A673 (cell line): ENCODE results near the gene LEPROT. TPM values are rescaled to one million over a fixed set of nuclear protein-coding genes. Genes with fewer than 3 reads are reported as not detected.

ENCODE experiments used
- Bru-seq: library from RNA; stranded (reverse); fragments of 400-500 nt; gene quantifications from one replicate; lab custom pipeline; 2021; lab: Mats Ljungman, UMichigan
- BruChase-seq, 2 experiments: library from RNA; stranded (reverse); fragments of 400-500 nt; gene quantifications; one replicate each; lab custom pipeline; 2021; lab: Mats Ljungman, UMichigan
- BruUV-seq: library from RNA; stranded (reverse); fragments of 400-500 nt; replicated peaks from 2 replicates; lab custom pipeline; 2021; lab: Mats Ljungman, UMichigan
- CTCF ChIA-PET: fragments of 300-600 bp; sonication (Branson Sonifier 250); formaldehyde crosslinking; loops from one replicate; lab custom pipeline; 2022; ENCODE audit warnings: antibody characterized with exemption; lab: Charles Lee
- POLR2A ChIA-PET: fragments of 300-600 bp; sonication (Branson Sonifier 250); formaldehyde crosslinking; loops from one replicate; lab custom pipeline; 2022; ENCODE audit warnings: antibody characterized with exemption; ENCODE audit not compliant: low non-redundant PET; lab: Charles Lee
- DNase-seq: peaks from one replicate; pipeline ENCODE4 v3.0.0-alpha.2; 2015; ENCODE audit warnings: low spot score
- H3K27ac ChIP-seq: fragments of 200-600 bp; sonication (generic); 2 replicates; pipeline ENCODE4 v1.5.1; 2016; ENCODE audit warnings: mixed run types, low read depth, mild to moderate bottlenecking, mixed read lengths, antibody characterized with exemption, low read length; ENCODE audit not compliant: poor library complexity, severe bottlenecking
- H3K27me3 ChIP-seq: fragments of 200-600 bp; sonication (generic); replicated peaks from 2 replicates; pipeline ENCODE4 v1.6.1; 2017; ENCODE audit warnings: mixed run types, low read depth, mild to moderate bottlenecking, mixed read lengths, antibody characterized with exemption, low read length; ENCODE audit not compliant: insufficient read depth, poor library complexity
- H3K36me3 ChIP-seq: fragments of 200-600 bp; sonication (generic); 2 replicates; pipeline ENCODE4 v1.6.1; 2016; ENCODE audit warnings: mixed run types, mild to moderate bottlenecking, mixed read lengths, antibody characterized with exemption, low read length; ENCODE audit not compliant: insufficient read depth, poor library complexity, severe bottlenecking
- H3K4me1 ChIP-seq: fragments of 200-600 bp; sonication (generic); 2 replicates; pipeline ENCODE4 v1.6.1; 2017; ENCODE audit warnings: mixed run types, mild to moderate bottlenecking, mixed read lengths, antibody characterized with exemption, low read length; ENCODE audit not compliant: insufficient read depth, poor library complexity, severe bottlenecking
- H3K4me3 ChIP-seq: fragments of 200-600 bp; sonication (generic); 2 replicates; pipeline ENCODE4 v1.5.1; 2016; ENCODE audit warnings: low read depth, mixed run types, mild to moderate bottlenecking, mixed read lengths, low read length; ENCODE audit not compliant: poor library complexity, severe bottlenecking
- H3K9me3 ChIP-seq: fragments of 200-600 bp; sonication (generic); 2 replicates; pipeline ENCODE4 v1.6.1; 2016; ENCODE audit warnings: mixed run types, low read depth, mild to moderate bottlenecking, mixed read lengths, antibody characterized with exemption, low read length; ENCODE audit not compliant: poor library complexity, severe bottlenecking
- EZH2 ChIP-seq: fragments of 200-600 bp; sonication (generic); IDR thresholded peaks from 2 replicates; pipeline ENCODE4 v1.6.1; 2017; ENCODE audit warnings: borderline replicate concordance, low read depth, mild to moderate bottlenecking, mixed read lengths, antibody characterized with exemption, low read length; ENCODE audit not compliant: poor library complexity, severe bottlenecking
- intact Hi-C: fragments of 100-400 bp; cut with micrococcal nuclease; formaldehyde crosslinking; loops from one replicate; pipeline ENCODE4 v1.10.0; 2022; ENCODE audit not compliant: unreplicated experiment
- long read RNA-seq: library from polyadenylated mRNA; stranded (forward); transcript quantifications from one replicate; pipeline ENCODE4 v2.0.0, GENCODE V29; 2022
- total RNA-seq: library from RNA; stranded (reverse); gene quantifications from 2 replicates; pipeline ENCODE4 v1.2.3, GENCODE V29; 2021
- TF ChIP-seq, protein P1 (sequence below): fragments of 300-800, 200-600 bp; sonication (generic); conservative IDR thresholded peaks from 2 replicates; pipeline ENCODE4 v1.5.1; 2017; ENCODE audit warnings: low read depth, mild to moderate bottlenecking, antibody characterized with exemption, low read length, moderate library complexity, mixed read lengths

The LEPROT gene, protein sequence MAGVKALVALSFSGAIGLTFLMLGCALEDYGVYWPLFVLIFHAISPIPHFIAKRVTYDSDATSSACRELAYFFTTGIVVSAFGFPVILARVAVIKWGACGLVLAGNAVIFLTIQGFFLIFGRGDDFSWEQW
- total RNA-seq (24.8 and 29.3 TPM in 2 replicates), Bru-seq, nascent RNA (percentile 84 among the genes with signal in this experiment), BruChase-seq, experiment 1, labeled RNA remaining after a 2-hour chase (percentile 97 among the genes with signal in this experiment), BruChase-seq, experiment 2, labeled RNA remaining after a 6-hour chase (percentile 97 among the genes with signal in this experiment)
- long read RNA-seq, full-length matches to known transcripts, result 61 of 64 reads
- long read RNA-seq, partial matches to known transcripts, result 1 of 64 reads
- long read RNA-seq, other reads (novel, unspliced or antisense), result 2 of 64 reads

DNA sequence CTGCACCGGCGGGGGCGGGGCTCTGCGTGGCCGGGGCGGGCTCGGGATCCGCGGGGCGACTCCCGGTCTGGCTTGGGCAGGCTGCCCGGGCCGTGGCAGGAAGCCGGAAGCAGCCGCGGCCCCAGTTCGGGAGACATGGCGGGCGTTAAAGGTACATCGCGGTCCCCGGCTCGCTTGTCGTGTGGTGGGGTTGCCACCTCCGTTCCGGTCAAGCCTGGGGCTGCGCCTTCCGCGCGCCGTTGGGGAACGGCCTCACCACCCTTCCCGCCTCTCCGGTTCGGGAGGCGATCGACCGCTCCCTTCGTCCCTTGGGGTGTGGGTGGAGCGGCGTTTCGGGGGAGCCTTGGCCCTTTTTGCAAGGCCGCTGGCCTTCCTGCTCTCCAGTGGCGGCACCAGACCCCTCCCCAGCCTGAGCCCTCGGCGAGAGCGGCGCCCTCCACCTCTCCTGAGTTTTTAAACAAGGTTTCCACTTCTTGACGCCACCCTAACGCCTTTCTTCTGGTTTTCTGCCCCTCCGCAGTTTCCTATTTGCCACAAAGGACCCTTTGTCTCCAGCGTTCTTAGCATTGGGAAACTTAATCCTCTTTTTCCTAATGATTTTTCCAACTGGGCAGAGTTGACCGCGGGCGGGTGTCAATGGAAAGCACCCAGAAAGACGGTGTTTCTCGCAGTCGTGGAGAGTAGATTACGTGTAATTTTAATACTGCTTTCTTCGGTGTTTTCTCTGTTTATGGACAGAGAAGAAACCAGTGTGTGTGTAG lies at the start of gene LEPROT, which contains the start of gene LEPR:
Gene LEPROT (plus strand): TSS at position 79 of the 761 bp plus-strand sequence. CDS start 57 bp downstream, at position 136.
Gene LEPR (plus strand): TSS at position 79 of the 761 bp plus-strand sequence. CDS start 144,898 bp downstream, outside the sequence.
- Histone ChIP-seq H3K4me1 (peaks cover 5% of the 10 kb centered on the region), H3K27me3 (no peaks in the 10 kb centered on the region), H3K9me3 (no peaks in the 10 kb centered on the region), H3K27ac (peak within 1 kb of the TSS; percentile 89), H3K36me3 (no peaks in the 10 kb centered on the region), H3K4me3 (peak within 1 kb of the TSS; percentile 66)
- BruUV-seq, result no TSS peak
- intact Hi-C loops, result loop anchor here (5.0 kb wide), 1 partner anchor 168 kb away; no protein-coding TSS in a partner anchor
- TF ChIP-seq, protein P1, sequence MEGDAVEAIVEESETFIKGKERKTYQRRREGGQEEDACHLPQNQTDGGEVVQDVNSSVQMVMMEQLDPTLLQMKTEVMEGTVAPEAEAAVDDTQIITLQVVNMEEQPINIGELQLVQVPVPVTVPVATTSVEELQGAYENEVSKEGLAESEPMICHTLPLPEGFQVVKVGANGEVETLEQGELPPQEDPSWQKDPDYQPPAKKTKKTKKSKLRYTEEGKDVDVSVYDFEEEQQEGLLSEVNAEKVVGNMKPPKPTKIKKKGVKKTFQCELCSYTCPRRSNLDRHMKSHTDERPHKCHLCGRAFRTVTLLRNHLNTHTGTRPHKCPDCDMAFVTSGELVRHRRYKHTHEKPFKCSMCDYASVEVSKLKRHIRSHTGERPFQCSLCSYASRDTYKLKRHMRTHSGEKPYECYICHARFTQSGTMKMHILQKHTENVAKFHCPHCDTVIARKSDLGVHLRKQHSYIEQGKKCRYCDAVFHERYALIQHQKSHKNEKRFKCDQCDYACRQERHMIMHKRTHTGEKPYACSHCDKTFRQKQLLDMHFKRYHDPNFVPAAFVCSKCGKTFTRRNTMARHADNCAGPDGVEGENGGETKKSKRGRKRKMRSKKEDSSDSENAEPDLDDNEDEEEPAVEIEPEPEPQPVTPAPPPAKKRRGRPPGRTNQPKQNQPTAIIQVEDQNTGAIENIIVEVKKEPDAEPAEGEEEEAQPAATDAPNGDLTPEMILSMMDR, result no peak
- TF ChIP-seq EZH2, result no peak
- ChIA-PET POLR2A (interaction anchor here (0.6 kb wide), 1 partner anchor 78 kb away, joined by 3 read pairs; no protein-coding TSS in a partner anchor), CTCF (interaction anchor here (1.0 to 1.1 kb wide), 2 partner anchors 11 to 267 kb away, joined by 3 to 5 read pairs; no protein-coding TSS in a partner anchor)
- DNase-seq, result peak; percentile 56

DNA sequence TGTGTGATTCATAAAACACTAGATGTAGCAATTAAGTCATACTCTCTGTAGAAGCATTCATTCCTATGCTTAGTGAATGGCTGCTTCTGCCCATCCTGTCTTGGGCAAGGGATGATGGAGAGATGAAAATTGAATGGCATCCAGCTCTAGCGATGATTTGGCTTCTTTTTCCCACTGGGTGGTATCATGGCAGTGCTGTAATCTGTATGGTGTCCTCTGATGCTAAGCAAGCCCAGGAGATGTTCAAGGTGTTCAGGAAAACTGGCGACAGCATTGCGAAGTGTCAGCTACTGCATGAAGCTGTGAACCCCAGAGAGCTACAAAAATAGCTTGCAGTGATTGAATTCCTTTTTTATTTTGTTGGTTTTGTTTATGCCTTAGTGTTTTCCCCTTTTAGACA lies 48.9 kb upstream of the LEPROT start:
- no peak for DNase-seq
- H3K4me3 ChIP-seq, result no peak overlapping the region
- intact Hi-C loops, result no loop called here
- TF ChIP-seq, protein P1, result no peak
- no peak for TF ChIP-seq EZH2
- POLR2A ChIA-PET, result no interaction called here
- no peaks in the 10 kb centered on the region for H3K4me1 ChIP-seq
- H3K27ac ChIP-seq, result no peak overlapping the region
- H3K36me3 ChIP-seq, result no peaks in the 10 kb centered on the region
- CTCF ChIA-PET, result no interaction called here
- H3K27me3 ChIP-seq, result no peaks in the 10 kb centered on the region
- no peaks in the 10 kb centered on the region for H3K9me3 ChIP-seq
- no TSS peak for BruUV-seq

DNA sequence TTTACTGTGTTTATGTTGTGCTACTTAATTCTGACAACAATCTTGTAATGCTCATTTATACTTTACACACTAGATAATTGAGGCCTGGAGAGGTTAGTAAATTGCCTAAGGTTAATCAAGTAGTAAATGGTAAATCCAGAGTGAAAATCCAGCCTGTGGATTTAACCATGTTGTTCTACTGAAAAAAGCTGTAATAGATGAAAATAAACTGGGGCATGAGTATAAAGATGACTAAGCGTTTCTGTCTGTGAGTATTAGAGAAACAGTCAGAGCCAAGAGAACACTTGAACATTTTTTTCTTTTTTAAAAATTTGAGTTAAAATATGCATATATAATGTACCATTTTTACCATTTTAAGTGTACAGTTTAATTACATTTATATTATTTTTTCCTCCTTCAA lies 47.9 kb upstream of the LEPROT start:
- no peak for DNase-seq
- ChIA-PET CTCF (no interaction called here), POLR2A (no interaction called here)
- Histone ChIP-seq H3K4me1 (no peaks in the 10 kb centered on the region), H3K36me3 (no peaks in the 10 kb centered on the region), H3K4me3 (no peak overlapping the region), H3K27ac (no peak overlapping the region), H3K27me3 (no peaks in the 10 kb centered on the region), H3K9me3 (no peaks in the 10 kb centered on the region)
- BruUV-seq, result no TSS peak
- intact Hi-C loops, result no loop called here
- no peak for TF ChIP-seq EZH2
- TF ChIP-seq, protein P1, result no peak
